ENCODE data around the gene POLR2J. TPM values are rescaled to one million over a fixed set of nuclear protein-coding genes. Genes with fewer than 3 reads are reported as not detected.

Gene POLR2J
- total RNA-seq, result 25.2 and 36.8 TPM in 2 replicates

GRCh38 chr7:102478314-102479208 lies at the start of gene POLR2J:
POLR2J (minus strand) TSS chr7:102478922; CDS start chr7:102478860, 62 bp downstream.

GRCh38 chr7:102517550-102518147 lies 38.9 kb upstream of the POLR2J start, which contains the start of gene RASA4B:
RASA4B (minus strand) TSS chr7:102517777; CDS start chr7:102517710, 67 bp downstream.

GRCh38 chr7:102464577-102465280 lies 14.0 kb downstream of the POLR2J start, which contains the start of the genes ALKBH4 and LRWD1:
ALKBH4 (minus strand) TSS chr7:102464863; CDS start chr7:102464836, 27 bp downstream.
LRWD1 (plus strand) TSS chr7:102464984; CDS start chr7:102465081, 97 bp downstream.

GRCh38 chr7:102433219-102434038 lies 45.3 kb downstream of the POLR2J start, which contains the start of gene ORAI2:
ORAI2 (plus strand) TSS chr7:102433575; CDS start chr7:102438957, 5,382 bp downstream.

Other genes starting within 250 kb of the POLR2J start
- 0.97 and 1.2 TPM in 2 replicates for gene SH2B2, start 192.1 kb downstream of the POLR2J start, total RNA-seq
- gene SPDYE6, start 122.5 kb downstream of the POLR2J start, total RNA-seq, result 0.06 TPM in 1 of 2 replicates, not detected in the other
- 10.7 and 12.6 TPM in 2 replicates for gene PRKRIP1, start 82.6 kb downstream of the POLR2J start, total RNA-seq
- 42.1 and 143 TPM in 2 replicates for gene ORAI2, start 45.3 kb downstream of the POLR2J start, total RNA-seq
- 8.1 and 8.5 TPM in 2 replicates for gene ALKBH4, start 14.1 kb downstream of the POLR2J start, total RNA-seq
- gene LRWD1, start 13.9 kb downstream of the POLR2J start, total RNA-seq, result 23.3 and 28.5 TPM in 2 replicates
- gene RASA4B, start 38.9 kb upstream of the POLR2J start, total RNA-seq, result 8.3 and 9.2 TPM in 2 replicates
- 1.1 and 17.9 TPM in 2 replicates for gene UPK3BL2, start 64.8 kb upstream of the POLR2J start, total RNA-seq
- not detected in 2 replicates for gene SPDYE2, start 72.3 kb upstream of the POLR2J start, total RNA-seq
- gene POLR2J3, start 93.7 kb upstream of the POLR2J start, total RNA-seq, result 10.5 and 104 TPM in 2 replicates
- 18.0 and 76.0 TPM in 2 replicates for gene RASA4, start 137.8 kb upstream of the POLR2J start, total RNA-seq
- 2.3 and 18.7 TPM in 2 replicates for gene UPK3BL1, start 163.9 kb upstream of the POLR2J start, total RNA-seq
- not detected in 2 replicates for gene SPDYE2B, start 171.4 kb upstream of the POLR2J start, total RNA-seq
- 0.97 and 10.5 TPM in 2 replicates for gene POLR2J2, start 192.7 kb upstream of the POLR2J start, total RNA-seq